HCT116 (cell line): ENCODE results near the gene PRR35. TPM values are rescaled to one million over a fixed set of nuclear protein-coding genes. Genes with fewer than 3 reads are reported as not detected.

Experiments
- ATAC-seq: fragments of 200-7000 bp; cut with Tn5 transposase; 2 replicates; pipeline ENCODE4 v1.9.1; 2020; ENCODE audit warnings: mild to moderate bottlenecking, moderate library complexity
- BruUV-seq: library from RNA; stranded (reverse); fragments of 400-500 nt; replicated peaks from 2 replicates; lab custom pipeline; 2021; lab: Mats Ljungman, UMichigan
- CTCF ChIA-PET: fragments of 300-600 bp; sonication (Branson Sonifier 250); formaldehyde crosslinking; loops from one replicate; lab custom pipeline; 2021; ENCODE audit warnings: antibody characterized with exemption; lab: Charles Lee
- POLR2A ChIA-PET: fragments of 300-600, 350-600 bp; sonication (Branson Sonifier 250); formaldehyde crosslinking; loops from one replicate; lab custom pipeline; 2021; ENCODE audit warnings: antibody characterized with exemption; lab: Charles Lee
- RAD21 ChIA-PET, 2 experiments: fragments of 300-600 bp; sonication (Branson Sonifier 250); formaldehyde crosslinking; loops; one replicate each; lab custom pipeline; 2023; ENCODE audit warnings: low total read pairs in 2 of 2; ENCODE audit not compliant: uncharacterized antibody in 2 of 2, unreplicated experiment in 2 of 2, low non-redundant PET in 1 of 2; lab: Charles Lee
- DNase-seq: peaks from one replicate; pipeline ENCODE4 v3.0.0-alpha.2; 2010; ENCODE audit warnings: low read depth, low spot score
- H2AFZ ChIP-seq: fragments of 200-600 bp; shearing (Covaris generic), sonication (generic); 2 replicates; pipeline ENCODE4 v1.6.1; 2017; ENCODE audit warnings: low read depth, mixed run types, mixed read lengths, antibody characterized with exemption, low read length; ENCODE audit not compliant: poor library complexity, severe bottlenecking
- H3K27ac ChIP-seq: 2 replicates; pipeline ENCODE4 v1.5.1; 2012; ENCODE audit warnings: low read depth, low read length
- H3K27me3 ChIP-seq: fragments of 200-600 bp; sonication (generic); 2 replicates; pipeline ENCODE4 v1.6.1; 2016; ENCODE audit warnings: mixed run types, low read length, mixed read lengths; ENCODE audit not compliant: insufficient read depth
- H3K36me3 ChIP-seq, 2 experiments: fragments of 200-500 bp in 1 of 2; fragments of 200-600 bp in 1 of 2; sonication (Bioruptor generic) in 1 of 2; sonication (generic) in 1 of 2; 2 replicates each; pipeline versions ENCODE4 v1.5.1 to v1.6.1; 2014 to 2016; ENCODE audit warnings: low read length in 2 of 2, inconsistent platforms in 1 of 2, mixed read lengths in 1 of 2, mixed run types in 1 of 2; ENCODE audit not compliant: insufficient read depth in 2 of 2, control insufficient read depth in 1 of 2
- H3K4me1 ChIP-seq, 2 experiments: fragments of 200-600 bp in 1 of 2; sonication (generic) in 1 of 2; 2 replicates each; pipeline versions ENCODE4 v1.5.1 to v1.6.1; 2012 to 2017; ENCODE audit warnings: low read length in 2 of 2, inconsistent platforms in 1 of 2, mild to moderate bottlenecking in 1 of 2, mixed read lengths in 1 of 2, mixed run types in 1 of 2, moderate library complexity in 1 of 2; ENCODE audit not compliant: insufficient read depth in 2 of 2, control insufficient read depth in 1 of 2
- H3K4me2 ChIP-seq: fragments of 200-600 bp; sonication (generic); 2 replicates; pipeline ENCODE4 v1.6.1; 2017; ENCODE audit warnings: mixed run types, low read length, mixed read lengths
- H3K4me3 ChIP-seq, 2 experiments: fragments of 200-600 bp in 1 of 2; sonication (generic) in 1 of 2; replicated peaks in 1 of 2; 2 replicates each; pipeline ENCODE4 v1.5.1; 2011 to 2016; ENCODE audit warnings: low read length in 2 of 2, control low read depth in 1 of 2, low read depth in 1 of 2, mild to moderate bottlenecking in 1 of 2, mixed read lengths in 1 of 2, mixed run types in 1 of 2
- H3K79me2 ChIP-seq: fragments of 200-600 bp; sonication (generic); 2 replicates; pipeline ENCODE4 v1.6.1; 2017; ENCODE audit warnings: mild to moderate bottlenecking, mixed run types, low read length, moderate library complexity, mixed read lengths; ENCODE audit not compliant: insufficient read depth
- H3K9ac ChIP-seq: fragments of 200-600 bp; sonication (generic); 2 replicates; pipeline ENCODE4 v1.6.1; 2016; ENCODE audit warnings: low read length, mixed read lengths
- H3K9me2 ChIP-seq: fragments of 200-600 bp; sonication (generic), shearing (Covaris generic); 2 replicates; pipeline ENCODE4 v1.6.1; 2017; ENCODE audit warnings: mixed run types, mild to moderate bottlenecking, moderate library complexity; ENCODE audit not compliant: insufficient read depth
- H3K9me3 ChIP-seq, 2 experiments: fragments of 200-500 bp in 1 of 2; fragments of 200-600 bp in 1 of 2; sonication (Bioruptor generic) in 1 of 2; sonication (generic) in 1 of 2; 2 replicates each; pipeline ENCODE4 v1.6.1; 2014 to 2017; ENCODE audit warnings: low read length in 2 of 2, mixed read lengths in 2 of 2, inconsistent platforms in 1 of 2, low read depth in 1 of 2, mild to moderate bottlenecking in 1 of 2, mixed run types in 1 of 2, moderate library complexity in 1 of 2; ENCODE audit not compliant: control insufficient read depth in 1 of 2, insufficient read depth in 1 of 2
- H4K20me1 ChIP-seq: fragments of 200-600 bp; sonication (generic), shearing (Covaris generic); 2 replicates; pipeline ENCODE4 v1.6.1; 2017; ENCODE audit warnings: mixed run types, mild to moderate bottlenecking, moderate library complexity; ENCODE audit not compliant: insufficient read depth
- ATF3 ChIP-seq: IDR thresholded peaks from 2 replicates; pipeline ENCODE4 v1.6.1; 2012
- CBX3 ChIP-seq: IDR thresholded peaks from 2 replicates; pipeline ENCODE4 v1.6.1; 2012; ENCODE audit warnings: low read depth
- CEBPB ChIP-seq: IDR thresholded peaks from 2 replicates; pipeline ENCODE4 v1.6.1; 2012; ENCODE audit warnings: low read depth
- CTCF ChIP-seq, 3 experiments: fragments of 200-600 bp in 1 of 3; sonication (generic) in 1 of 3; IDR thresholded peaks in 2 of 3; conservative IDR thresholded peaks in 1 of 3; 2 replicates each; pipeline ENCODE4 v1.5.1; 2012 to 2017; ENCODE audit warnings: low read depth in 2 of 3, low read length in 2 of 3, antibody characterized with exemption in 1 of 3, borderline replicate concordance in 1 of 3, control low read depth in 1 of 3, mild to moderate bottlenecking in 1 of 3, mixed read lengths in 1 of 3, mixed run types in 1 of 3, moderate library complexity in 1 of 3; ENCODE audit not compliant: insufficient read depth in 1 of 3
- EGR1 ChIP-seq: IDR thresholded peaks from 2 replicates; pipeline ENCODE4 v1.6.1; 2012; ENCODE audit warnings: low read depth
- ELF1 ChIP-seq: IDR thresholded peaks from 2 replicates; pipeline ENCODE4 v1.6.1; 2012; ENCODE audit warnings: low read depth, borderline replicate concordance
- EZH2 ChIP-seq: fragments of 200-600 bp; sonication (generic); IDR thresholded peaks from 2 replicates; pipeline ENCODE4 v1.6.1; 2017; ENCODE audit warnings: antibody characterized with exemption, mixed run types
- JUND ChIP-seq: IDR thresholded peaks from 2 replicates; pipeline ENCODE4 v1.6.1; 2012
- POLR2A ChIP-seq: IDR thresholded peaks from 2 replicates; pipeline ENCODE4 v1.7.0; 2011; ENCODE audit warnings: borderline replicate concordance; ENCODE audit not compliant: insufficient read depth, insufficient read length; ENCODE audit errors: extremely low read depth
- RAD21 ChIP-seq: IDR thresholded peaks from 2 replicates; pipeline ENCODE4 v1.6.1; 2012; ENCODE audit warnings: low read depth, mild to moderate bottlenecking
- SIN3A ChIP-seq: IDR thresholded peaks from 2 replicates; pipeline ENCODE4 v1.6.1; 2012; ENCODE audit warnings: low read depth
- YY1 ChIP-seq: IDR thresholded peaks from 2 replicates; pipeline ENCODE4 v1.6.1; 2011; ENCODE audit warnings: low read length, low read depth, moderate library complexity, mild to moderate bottlenecking; ENCODE audit not compliant: insufficient replicate concordance; ENCODE audit errors: extremely low read depth
- ZFX ChIP-seq: fragments of 450-650 bp; IDR thresholded peaks from 2 replicates; pipeline ENCODE4 v1.6.1; 2017
- intact Hi-C: fragments of 100-400 bp; cut with micrococcal nuclease; formaldehyde crosslinking; loops from 2 replicates; pipeline ENCODE4 v1.10.0; 2022
- total RNA-seq: library from RNA; stranded (reverse); gene quantifications from one replicate; pipeline ENCODE4 v1.2.1, GENCODE V29; 2021; ENCODE audit not compliant: unreplicated experiment

The PRR35 gene
- total RNA-seq, 1 experiment from 2014 or later = not detected

- RAD21 ChIA-PET = no interaction called here
- intact Hi-C loops = no loop called here
- Histone ChIP-seq H3K79me2 (no peaks in the 10 kb centered on the region), H4K20me1 (no peaks in the 10 kb centered on the region), H3K4me1 (no peaks in the 10 kb centered on the region), H3K9me3 (no peaks in the 10 kb centered on the region), H3K4me3 (no peak overlapping the region), H2AFZ (no peak overlapping the region), H3K27me3 (no peaks in the 10 kb centered on the region), H3K27ac (no peak overlapping the region), H3K9ac (no peak overlapping the region), H3K4me2 (no peak overlapping the region), H3K36me3 (no peaks in the 10 kb centered on the region), H3K9me2 (no peaks in the 10 kb centered on the region)
- TF ChIP-seq ATF3 (no peak), CTCF (IDR thresholded peaks at IDR 0.05 in 2 of 3, conservative IDR thresholded peaks at IDR 0.05 in 1 of 3; ENCODE audit: borderline replicate concordance in 1 of 3, insufficient read depth in 1 of 3, low read depth in 2 of 3, low read length in 2 of 3) (no peak), CEBPB (no peak), CBX3 (no peak), RAD21 (no peak), POLR2A (no peak), EGR1 (no peak), SIN3A (no peak), ZFX (no peak), ELF1 (no peak), YY1 (no peak), EZH2 (no peak), JUND (no peak)
- BruUV-seq = no TSS peak
- ATAC-seq (no peak), DNase-seq (no peak)
- CTCF ChIA-PET = no interaction called here
- POLR2A ChIA-PET = no interaction called here
Measured at GRCh38 chr16:559411-560203, 587 bp upstream of the PRR35 start.
